Stimulated activated CD8-positive, alpha-beta memory T cell treated with anti-CD3 and anti-CD28 coated beads, Interleukin-15, amount 100 ng/mL, for 24 hours (primary cell): Measurements from ENCODE around the gene RET.

ENCODE experiments used
- DNase-seq: peaks from one replicate; pipeline ENCODE4 v3.0.0-alpha.2; 2020; ENCODE audit warnings: low read depth

RET gene

GRCh38 chr10:43044961-43045621 lies 31.8 kb upstream of the RET start:
- DNase-seq, result no peak

GRCh38 chr10:43045631-43046287 lies 31.1 kb upstream of the RET start:
- DNase-seq, result no peak

GRCh38 chr10:43046288-43046991 lies 30.4 kb upstream of the RET start:
- DNase-seq, result no peak

GRCh38 chr10:43047288-43047970 lies 29.4 kb upstream of the RET start:
- DNase-seq, result no peak

- DNase-seq, result no peak
Measured at GRCh38 chr10:43048301-43049051, 28.4 kb upstream of the RET start.

GRCh38 chr10:43049081-43049551 lies 27.8 kb upstream of the RET start:
- DNase-seq, result no peak

- no peak for DNase-seq
Measured at GRCh38 chr10:43050011-43050410, 26.9 kb upstream of the RET start.

- no peak for DNase-seq
Measured at GRCh38 chr10:43053825-43054224, 23.0 kb upstream of the RET start.

- DNase-seq, result no peak
Measured at GRCh38 chr10:43054593-43054992, 22.3 kb upstream of the RET start.

GRCh38 chr10:43055217-43055616 lies 21.7 kb upstream of the RET start:
- no peak for DNase-seq

- no peak for DNase-seq
Measured at GRCh38 chr10:43055991-43056567, 20.8 kb upstream of the RET start.

GRCh38 chr10:43056568-43057011 lies 20.3 kb upstream of the RET start:
- no peak for DNase-seq

GRCh38 chr10:43057231-43057711 lies 19.6 kb upstream of the RET start:
- no peak for DNase-seq

GRCh38 chr10:43057831-43058340 lies 19.0 kb upstream of the RET start:
- DNase-seq, result no peak

- DNase-seq, result no peak
Measured at GRCh38 chr10:43058716-43059335, 18.0 kb upstream of the RET start.

- DNase-seq, result no peak
Measured at GRCh38 chr10:43059336-43059720, 17.5 kb upstream of the RET start.

GRCh38 chr10:43059828-43060227 lies 17.0 kb upstream of the RET start:
- no peak for DNase-seq

- no peak for DNase-seq
Measured at GRCh38 chr10:43060291-43060690, 16.6 kb upstream of the RET start.

GRCh38 chr10:43061331-43061730 lies 15.5 kb upstream of the RET start:
- DNase-seq, result no peak

- DNase-seq, result no peak
Measured at GRCh38 chr10:43061760-43062159, 15.1 kb upstream of the RET start.
